Uterus (tissue), 2 donors: ENCODE data around the gene UBR1.

Source experiments
- POLR2A ChIP-seq, 2 donors: fragments of 450-650 bp; IDR thresholded peaks; one replicate each; pipeline ENCODE4 v1.6.1; 2016; ENCODE audit warnings: antibody characterized with exemption in 2 of 2, mild to moderate bottlenecking in 1 of 2, moderate library complexity in 1 of 2
- TF ChIP-seq, protein P1 (sequence below), 4 experiments: fragments of 200-600 bp in 2 of 4; fragments of 450-650 bp in 2 of 4; sonication (generic) in 2 of 4; IDR thresholded peaks; one replicate each; pipeline ENCODE4 v1.5.1; 2016 to 2019; ENCODE audit warnings: antibody characterized with exemption in 4 of 4, mild to moderate bottlenecking in 2 of 4, moderate library complexity in 1 of 4

- TF ChIP-seq, protein P1, sequence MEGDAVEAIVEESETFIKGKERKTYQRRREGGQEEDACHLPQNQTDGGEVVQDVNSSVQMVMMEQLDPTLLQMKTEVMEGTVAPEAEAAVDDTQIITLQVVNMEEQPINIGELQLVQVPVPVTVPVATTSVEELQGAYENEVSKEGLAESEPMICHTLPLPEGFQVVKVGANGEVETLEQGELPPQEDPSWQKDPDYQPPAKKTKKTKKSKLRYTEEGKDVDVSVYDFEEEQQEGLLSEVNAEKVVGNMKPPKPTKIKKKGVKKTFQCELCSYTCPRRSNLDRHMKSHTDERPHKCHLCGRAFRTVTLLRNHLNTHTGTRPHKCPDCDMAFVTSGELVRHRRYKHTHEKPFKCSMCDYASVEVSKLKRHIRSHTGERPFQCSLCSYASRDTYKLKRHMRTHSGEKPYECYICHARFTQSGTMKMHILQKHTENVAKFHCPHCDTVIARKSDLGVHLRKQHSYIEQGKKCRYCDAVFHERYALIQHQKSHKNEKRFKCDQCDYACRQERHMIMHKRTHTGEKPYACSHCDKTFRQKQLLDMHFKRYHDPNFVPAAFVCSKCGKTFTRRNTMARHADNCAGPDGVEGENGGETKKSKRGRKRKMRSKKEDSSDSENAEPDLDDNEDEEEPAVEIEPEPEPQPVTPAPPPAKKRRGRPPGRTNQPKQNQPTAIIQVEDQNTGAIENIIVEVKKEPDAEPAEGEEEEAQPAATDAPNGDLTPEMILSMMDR (IDR thresholded peaks at IDR 0.05) = no peak
- no peak for TF ChIP-seq POLR2A (IDR thresholded peaks at IDR 0.05)
These were observed 28.4 kb upstream of the UBR1 start for GRCh38 chr15:43134157-43134635.
